ENCODE measurements around the gene RAB6B.

Gene RAB6B

DNA sequence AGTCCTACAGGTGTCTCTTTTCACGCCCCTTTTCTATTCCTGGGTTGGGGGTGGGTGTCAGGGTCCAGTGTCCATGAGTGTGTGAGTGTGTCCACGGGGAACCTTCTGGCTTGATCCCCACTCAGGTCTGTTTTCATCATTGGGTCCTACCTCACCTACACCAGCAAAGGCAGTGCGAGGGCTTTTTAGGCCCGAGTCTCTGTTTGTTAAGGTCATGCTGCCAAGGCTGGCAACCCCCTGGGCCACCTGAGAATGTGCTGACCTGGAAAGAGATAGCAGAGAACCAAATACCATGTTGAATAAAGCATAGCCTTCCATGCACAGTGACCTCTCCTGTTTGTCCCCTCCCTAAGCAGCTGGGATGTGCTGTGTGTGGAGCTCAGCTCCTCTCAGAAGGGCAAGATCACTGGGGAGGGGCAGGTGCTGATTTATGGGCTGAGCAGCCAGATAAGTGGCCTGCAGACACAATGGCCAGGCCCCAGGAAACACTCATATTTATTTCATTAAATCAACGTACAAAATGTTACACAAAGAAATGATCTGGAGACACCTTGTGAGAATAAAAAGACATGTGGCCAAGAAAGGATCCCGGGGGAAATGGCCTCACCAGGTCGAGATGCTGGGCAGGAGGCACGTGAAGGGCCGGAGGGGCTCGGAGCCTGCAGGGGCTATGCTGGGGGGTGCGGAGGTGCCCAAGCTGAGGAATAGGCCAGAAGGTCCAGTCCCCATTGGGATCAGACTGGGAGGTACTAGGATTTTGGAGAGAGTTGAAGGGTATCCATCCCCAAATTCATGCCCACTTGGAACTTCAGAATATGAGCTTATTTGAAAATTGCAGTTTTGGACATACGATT is 36.1 kb downstream of the RAB6B start:
- no peaks in the 10 kb centered on the region for H3K9me3 ChIP-seq (ENCODE audit: severe bottlenecking)
- ATAC-seq (ENCODE audit: low read depth) (no peak), DNase-seq (ENCODE audit: low spot score) (no peak)
- H3K4me3 ChIP-seq (ENCODE audit: severe bottlenecking): no peak overlapping the region
- H3K4me1 ChIP-seq (ENCODE audit: insufficient read depth, poor library complexity, severe bottlenecking): no peaks in the 10 kb centered on the region
- TF ChIP-seq, protein P1, sequence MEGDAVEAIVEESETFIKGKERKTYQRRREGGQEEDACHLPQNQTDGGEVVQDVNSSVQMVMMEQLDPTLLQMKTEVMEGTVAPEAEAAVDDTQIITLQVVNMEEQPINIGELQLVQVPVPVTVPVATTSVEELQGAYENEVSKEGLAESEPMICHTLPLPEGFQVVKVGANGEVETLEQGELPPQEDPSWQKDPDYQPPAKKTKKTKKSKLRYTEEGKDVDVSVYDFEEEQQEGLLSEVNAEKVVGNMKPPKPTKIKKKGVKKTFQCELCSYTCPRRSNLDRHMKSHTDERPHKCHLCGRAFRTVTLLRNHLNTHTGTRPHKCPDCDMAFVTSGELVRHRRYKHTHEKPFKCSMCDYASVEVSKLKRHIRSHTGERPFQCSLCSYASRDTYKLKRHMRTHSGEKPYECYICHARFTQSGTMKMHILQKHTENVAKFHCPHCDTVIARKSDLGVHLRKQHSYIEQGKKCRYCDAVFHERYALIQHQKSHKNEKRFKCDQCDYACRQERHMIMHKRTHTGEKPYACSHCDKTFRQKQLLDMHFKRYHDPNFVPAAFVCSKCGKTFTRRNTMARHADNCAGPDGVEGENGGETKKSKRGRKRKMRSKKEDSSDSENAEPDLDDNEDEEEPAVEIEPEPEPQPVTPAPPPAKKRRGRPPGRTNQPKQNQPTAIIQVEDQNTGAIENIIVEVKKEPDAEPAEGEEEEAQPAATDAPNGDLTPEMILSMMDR (IDR thresholded peaks at IDR 0.05; ENCODE audit: poor library complexity, severe bottlenecking): no peak
- no peaks in the 10 kb centered on the region for H3K36me3 ChIP-seq (ENCODE audit: low read depth)
- H3K27me3 ChIP-seq (ENCODE audit: insufficient read depth, poor library complexity, severe bottlenecking): no peaks in the 10 kb centered on the region
- H3K27ac ChIP-seq (ENCODE audit: poor library complexity, severe bottlenecking): no peak overlapping the region

DNA sequence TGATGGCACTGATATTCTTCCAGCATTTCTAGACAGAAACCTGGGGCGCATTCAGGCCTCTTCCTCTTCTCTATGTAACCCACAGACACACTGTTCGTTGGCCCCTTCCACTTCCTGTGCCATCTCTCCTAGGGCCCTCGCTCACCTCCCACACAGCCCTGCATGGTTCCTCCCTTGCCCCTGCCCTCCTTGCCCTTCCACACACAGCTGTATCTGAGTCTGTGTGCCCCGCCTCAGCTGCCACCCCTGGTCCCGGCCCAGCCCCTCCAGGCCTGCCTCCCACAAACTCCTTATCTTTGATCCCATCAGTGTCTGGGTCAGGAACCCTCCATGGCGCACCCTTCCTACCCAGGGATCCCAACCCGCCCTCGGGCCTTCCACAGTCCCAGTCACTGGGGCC is 37.9 kb downstream of the RAB6B start:
- TF ChIP-seq, protein P1 (IDR thresholded peaks at IDR 0.05; ENCODE audit: poor library complexity, severe bottlenecking): no peak
- no peaks in the 10 kb centered on the region for H3K36me3 ChIP-seq (ENCODE audit: low read depth)
- no peaks in the 10 kb centered on the region for H3K9me3 ChIP-seq (ENCODE audit: severe bottlenecking)
- no peaks in the 10 kb centered on the region for H3K4me1 ChIP-seq (ENCODE audit: insufficient read depth, poor library complexity, severe bottlenecking)
- DNase-seq (ENCODE audit: low spot score) (no peak), ATAC-seq (ENCODE audit: low read depth) (no peak)
- H3K4me3 ChIP-seq (ENCODE audit: severe bottlenecking): no peak overlapping the region
- H3K27ac ChIP-seq (ENCODE audit: poor library complexity, severe bottlenecking): no peak overlapping the region
- no peaks in the 10 kb centered on the region for H3K27me3 ChIP-seq (ENCODE audit: insufficient read depth, poor library complexity, severe bottlenecking)

DNA sequence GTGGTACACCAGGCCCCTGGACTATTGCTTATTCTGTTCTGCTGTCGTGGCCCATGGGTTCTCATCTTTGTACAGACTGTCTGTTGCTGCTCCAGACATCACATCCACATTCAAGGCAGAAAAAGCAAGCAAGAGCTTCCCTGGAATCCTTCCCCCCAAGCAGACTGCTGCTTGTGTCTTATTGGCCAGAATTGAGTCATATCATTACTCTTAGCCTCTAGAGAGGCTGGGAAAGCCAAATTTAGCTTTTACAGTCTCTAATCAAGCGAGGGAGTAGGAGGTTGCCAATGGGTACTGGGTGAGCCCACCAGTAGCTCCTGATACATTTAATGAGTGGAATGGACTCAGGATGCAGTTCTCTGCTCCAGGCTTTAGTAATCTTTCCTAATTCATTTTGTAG is 39.4 kb downstream of the RAB6B start:
- TF ChIP-seq, protein P1 (IDR thresholded peaks at IDR 0.05; ENCODE audit: poor library complexity, severe bottlenecking): no peak
- H3K36me3 ChIP-seq (ENCODE audit: low read depth): no peaks in the 10 kb centered on the region
- H3K9me3 ChIP-seq (ENCODE audit: severe bottlenecking): no peaks in the 10 kb centered on the region
- no peaks in the 10 kb centered on the region for H3K4me1 ChIP-seq (ENCODE audit: insufficient read depth, poor library complexity, severe bottlenecking)
- H3K4me3 ChIP-seq (ENCODE audit: severe bottlenecking): no peak overlapping the region
- no peaks in the 10 kb centered on the region for H3K27me3 ChIP-seq (ENCODE audit: insufficient read depth, poor library complexity, severe bottlenecking)
- no peak overlapping the region for H3K27ac ChIP-seq (ENCODE audit: poor library complexity, severe bottlenecking)
- no peak for ATAC-seq (ENCODE audit: low read depth)
- no peak for DNase-seq (ENCODE audit: low spot score)

DNA sequence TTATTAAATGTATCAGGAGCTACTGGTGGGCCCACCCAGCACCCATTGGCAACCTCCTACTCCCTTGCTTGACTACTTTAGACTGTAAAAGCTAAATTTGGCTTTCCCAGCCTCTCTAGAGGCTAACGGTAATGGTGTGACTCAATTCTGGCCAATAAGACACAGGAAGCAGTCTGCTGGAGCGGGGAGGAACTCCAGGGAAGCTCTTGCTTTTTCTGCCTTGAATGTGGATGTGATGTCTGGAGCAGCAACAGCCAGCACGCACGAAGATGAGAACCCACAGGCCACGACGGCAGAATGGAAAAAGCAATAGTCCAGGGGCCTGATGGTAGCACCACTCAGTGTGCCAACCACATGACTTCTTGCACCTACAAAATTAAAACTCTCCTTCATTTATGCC is 39.9 kb downstream of the RAB6B start:
- Histone ChIP-seq H3K9me3 (ENCODE audit: severe bottlenecking) (no peaks in the 10 kb centered on the region), H3K36me3 (ENCODE audit: low read depth) (no peaks in the 10 kb centered on the region), H3K4me3 (ENCODE audit: severe bottlenecking) (no peak overlapping the region), H3K27me3 (ENCODE audit: insufficient read depth, poor library complexity, severe bottlenecking) (no peaks in the 10 kb centered on the region), H3K4me1 (ENCODE audit: insufficient read depth, poor library complexity, severe bottlenecking) (no peaks in the 10 kb centered on the region), H3K27ac (ENCODE audit: poor library complexity, severe bottlenecking) (no peak overlapping the region)
- ATAC-seq (ENCODE audit: low read depth): no peak
- TF ChIP-seq, protein P1 (IDR thresholded peaks at IDR 0.05; ENCODE audit: poor library complexity, severe bottlenecking): no peak
- DNase-seq (ENCODE audit: low spot score): no peak

DNA sequence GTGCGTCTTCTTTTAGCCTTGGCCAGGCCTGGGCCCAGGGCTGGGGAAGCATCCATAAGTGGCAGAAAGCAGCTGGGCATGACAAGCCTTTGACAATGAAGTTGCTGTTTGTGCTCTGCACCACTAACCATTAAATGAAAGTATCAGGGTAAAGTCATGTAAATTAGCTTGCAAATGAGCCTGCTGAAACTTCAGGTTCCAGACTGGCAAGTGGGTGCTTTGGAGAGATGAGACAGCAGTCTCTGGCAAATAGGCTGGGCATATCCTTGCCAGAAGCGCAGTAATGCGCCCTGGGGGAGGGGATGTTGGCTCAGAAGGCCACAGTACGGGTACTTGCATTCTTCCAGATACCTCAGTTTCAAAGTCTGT is 40.7 kb downstream of the RAB6B start:
- no peaks in the 10 kb centered on the region for H3K27me3 ChIP-seq (ENCODE audit: insufficient read depth, poor library complexity, severe bottlenecking)
- TF ChIP-seq, protein P1 (IDR thresholded peaks at IDR 0.05; ENCODE audit: poor library complexity, severe bottlenecking): no peak
- no peaks in the 10 kb centered on the region for H3K9me3 ChIP-seq (ENCODE audit: severe bottlenecking)
- no peak overlapping the region for H3K4me3 ChIP-seq (ENCODE audit: severe bottlenecking)
- no peak overlapping the region for H3K27ac ChIP-seq (ENCODE audit: poor library complexity, severe bottlenecking)
- no peak for ATAC-seq (ENCODE audit: low read depth)
- no peaks in the 10 kb centered on the region for H3K36me3 ChIP-seq (ENCODE audit: low read depth)
- no peaks in the 10 kb centered on the region for H3K4me1 ChIP-seq (ENCODE audit: insufficient read depth, poor library complexity, severe bottlenecking)
- DNase-seq (ENCODE audit: low spot score): no peak
